ENCODE data around the gene GALNT13. TPM values are rescaled to one million over a fixed set of nuclear protein-coding genes. Genes with fewer than 3 reads are reported as not detected.

GALNT13 gene
- total RNA-seq, 3 donors from 2014 or later = not detected

- no peaks in the 10 kb centered on the region for H3K36me3 Mint-ChIP-seq (ENCODE audit: insufficient read depth)
- H3K27me3 Mint-ChIP-seq (ENCODE audit: low read depth) = no peaks in the 10 kb centered on the region
- H3K4me1 Mint-ChIP-seq (ENCODE audit: low read depth) = no peaks in the 10 kb centered on the region
- ATAC-seq (no peak), DNase-seq (no peak)
- H3K9me3 Mint-ChIP-seq = no peaks in the 10 kb centered on the region
- H3K4me3 Mint-ChIP-seq = no peak overlapping the region
Observed at GRCh38 chr2:154437104-154437503, 565.4 kb downstream of the GALNT13 start.

- ATAC-seq (no peak), DNase-seq (no peak)
- no peaks in the 10 kb centered on the region for H3K36me3 Mint-ChIP-seq (ENCODE audit: insufficient read depth)
- H3K4me1 Mint-ChIP-seq (ENCODE audit: low read depth) = no peaks in the 10 kb centered on the region
- no peak overlapping the region for H3K4me3 Mint-ChIP-seq
- H3K9me3 Mint-ChIP-seq = no peaks in the 10 kb centered on the region
- no peaks in the 10 kb centered on the region for H3K27me3 Mint-ChIP-seq (ENCODE audit: low read depth)
Observed at GRCh38 chr2:154439156-154439555, 567.4 kb downstream of the GALNT13 start.

GRCh38 chr2:154443919-154444318, 572.2 kb downstream of the GALNT13 start:
- no peak for DNase-seq

GRCh38 chr2:154446324-154446723, 574.6 kb downstream of the GALNT13 start:
- DNase-seq (no peak), ATAC-seq (no peak)
- Mint-ChIP-seq H3K27me3 (ENCODE audit: low read depth) (no peaks in the 10 kb centered on the region), H3K9me3 (no peaks in the 10 kb centered on the region), H3K4me1 (ENCODE audit: low read depth) (no peaks in the 10 kb centered on the region), H3K36me3 (ENCODE audit: insufficient read depth) (no peaks in the 10 kb centered on the region), H3K4me3 (no peak overlapping the region)

More at GRCh38 chr2:154443919-154444318, 572.2 kb downstream of the GALNT13 start:
- Mint-ChIP-seq H3K4me3 (no peak overlapping the region), H3K9me3 (no peaks in the 10 kb centered on the region), H3K4me1 (ENCODE audit: low read depth) (no peaks in the 10 kb centered on the region), H3K27me3 (ENCODE audit: low read depth) (no peaks in the 10 kb centered on the region), H3K36me3 (ENCODE audit: insufficient read depth) (no peaks in the 10 kb centered on the region)
- no peak for ATAC-seq

- Mint-ChIP-seq H3K4me3 (no peak overlapping the region), H3K4me1 (ENCODE audit: low read depth) (no peaks in the 10 kb centered on the region), H3K27me3 (ENCODE audit: low read depth) (no peaks in the 10 kb centered on the region), H3K9me3 (no peaks in the 10 kb centered on the region), H3K36me3 (ENCODE audit: insufficient read depth) (no peaks in the 10 kb centered on the region)
- no peak for ATAC-seq
- no peak for DNase-seq
Observed at GRCh38 chr2:154447727-154448418, 576.2 kb downstream of the GALNT13 start.

GRCh38 chr2:154449951-154450658, 578.4 kb downstream of the GALNT13 start:
- H3K27me3 Mint-ChIP-seq (ENCODE audit: low read depth) = no peaks in the 10 kb centered on the region
- ATAC-seq (no peak), DNase-seq (no peak)
- H3K4me3 Mint-ChIP-seq = no peak overlapping the region
- no peaks in the 10 kb centered on the region for H3K9me3 Mint-ChIP-seq
- no peaks in the 10 kb centered on the region for H3K36me3 Mint-ChIP-seq (ENCODE audit: insufficient read depth)
- no peaks in the 10 kb centered on the region for H3K4me1 Mint-ChIP-seq (ENCODE audit: low read depth)

GRCh38 chr2:154452471-154452870, 580.7 kb downstream of the GALNT13 start:
- DNase-seq = no peak
- no peaks in the 10 kb centered on the region for H3K27me3 Mint-ChIP-seq (ENCODE audit: low read depth)
- H3K4me1 Mint-ChIP-seq (ENCODE audit: low read depth) = peaks cover 4% of the 10 kb centered on the region
- no peaks in the 10 kb centered on the region for H3K9me3 Mint-ChIP-seq
- no peak for ATAC-seq
- H3K36me3 Mint-ChIP-seq (ENCODE audit: insufficient read depth) = no peaks in the 10 kb centered on the region
- no peak overlapping the region for H3K4me3 Mint-ChIP-seq

- DNase-seq (no peak), ATAC-seq (no peak)
- no peaks in the 10 kb centered on the region for H3K36me3 Mint-ChIP-seq (ENCODE audit: insufficient read depth)
- H3K4me3 Mint-ChIP-seq = no peak overlapping the region
- no peaks in the 10 kb centered on the region for H3K27me3 Mint-ChIP-seq (ENCODE audit: low read depth)
- peaks cover 4% of the 10 kb centered on the region for H3K4me1 Mint-ChIP-seq (ENCODE audit: low read depth)
- H3K9me3 Mint-ChIP-seq = peaks cover 1% of the 10 kb centered on the region
Observed at GRCh38 chr2:154452906-154453493, 581.3 kb downstream of the GALNT13 start.

GRCh38 chr2:154455166-154455565, 583.4 kb downstream of the GALNT13 start:
- Mint-ChIP-seq H3K4me3 (no peak overlapping the region), H3K4me1 (ENCODE audit: low read depth) (peaks cover 4% of the 10 kb centered on the region), H3K27me3 (ENCODE audit: low read depth) (no peaks in the 10 kb centered on the region), H3K9me3 (peaks cover 4% of the 10 kb centered on the region), H3K36me3 (ENCODE audit: insufficient read depth) (no peaks in the 10 kb centered on the region)
- ATAC-seq (no peak), DNase-seq (no peak)

- DNase-seq (no peak), ATAC-seq (no peak)
- Mint-ChIP-seq H3K36me3 (ENCODE audit: insufficient read depth) (no peaks in the 10 kb centered on the region), H3K4me3 (no peak overlapping the region), H3K4me1 (ENCODE audit: low read depth) (peaks cover 4% of the 10 kb centered on the region), H3K9me3 (peaks cover 4% of the 10 kb centered on the region), H3K27me3 (ENCODE audit: low read depth) (no peaks in the 10 kb centered on the region)
Observed at GRCh38 chr2:154455866-154456265, 584.1 kb downstream of the GALNT13 start.

GRCh38 chr2:154457286-154457685, 585.6 kb downstream of the GALNT13 start:
- DNase-seq (no peak), ATAC-seq (no peak)
- peaks cover 4% of the 10 kb centered on the region for H3K4me1 Mint-ChIP-seq (ENCODE audit: low read depth)
- H3K27me3 Mint-ChIP-seq (ENCODE audit: low read depth) = no peaks in the 10 kb centered on the region
- H3K36me3 Mint-ChIP-seq (ENCODE audit: insufficient read depth) = no peaks in the 10 kb centered on the region
- no peak overlapping the region for H3K4me3 Mint-ChIP-seq
- H3K9me3 Mint-ChIP-seq = peaks cover 4% of the 10 kb centered on the region

GRCh38 chr2:154459286-154459685, 587.6 kb downstream of the GALNT13 start:
- no peaks in the 10 kb centered on the region for H3K27me3 Mint-ChIP-seq (ENCODE audit: low read depth)
- no peak overlapping the region for H3K4me3 Mint-ChIP-seq
- no peak for ATAC-seq
- H3K4me1 Mint-ChIP-seq (ENCODE audit: low read depth) = peaks cover 4% of the 10 kb centered on the region
- H3K36me3 Mint-ChIP-seq (ENCODE audit: insufficient read depth) = no peaks in the 10 kb centered on the region
- DNase-seq = no peak
- peaks cover 4% of the 10 kb centered on the region for H3K9me3 Mint-ChIP-seq

GRCh38 chr2:154462634-154463033, 590.9 kb downstream of the GALNT13 start:
- Mint-ChIP-seq H3K9me3 (peaks cover 8% of the 10 kb centered on the region), H3K4me1 (ENCODE audit: low read depth) (no peaks in the 10 kb centered on the region), H3K36me3 (ENCODE audit: insufficient read depth) (no peaks in the 10 kb centered on the region), H3K4me3 (no peak overlapping the region), H3K27me3 (ENCODE audit: low read depth) (no peaks in the 10 kb centered on the region)
- no peak for ATAC-seq
- DNase-seq = no peak

GRCh38 chr2:154466226-154466625, 594.5 kb downstream of the GALNT13 start:
- H3K4me3 Mint-ChIP-seq = no peak overlapping the region
- DNase-seq (no peak), ATAC-seq (no peak)
- no peaks in the 10 kb centered on the region for H3K27me3 Mint-ChIP-seq (ENCODE audit: low read depth)
- H3K4me1 Mint-ChIP-seq (ENCODE audit: low read depth) = no peaks in the 10 kb centered on the region
- H3K36me3 Mint-ChIP-seq (ENCODE audit: insufficient read depth) = no peaks in the 10 kb centered on the region
- H3K9me3 Mint-ChIP-seq = peaks cover 10% of the 10 kb centered on the region

GRCh38 chr2:154470376-154470775, 598.7 kb downstream of the GALNT13 start:
- H3K9me3 Mint-ChIP-seq = peaks cover 11% of the 10 kb centered on the region
- H3K27me3 Mint-ChIP-seq (ENCODE audit: low read depth) = no peaks in the 10 kb centered on the region
- H3K4me3 Mint-ChIP-seq = no peak overlapping the region
- no peaks in the 10 kb centered on the region for H3K36me3 Mint-ChIP-seq (ENCODE audit: insufficient read depth)
- H3K4me1 Mint-ChIP-seq (ENCODE audit: low read depth) = no peaks in the 10 kb centered on the region
- no peak for ATAC-seq
- DNase-seq = no peak

Data from activated T-cell treated with anti-CD3 and anti-CD28 coated beads, Interleukin-2, amount 50 U/mL, for 4 hours (primary cell).